Measurements from ENCODE around the gene ASXL2.
"Not testable (repeated sequence)": the region's sequence is repeated elsewhere in the genome, so short reads cannot be mapped to it uniquely, and the experiment has no call there.

The ASXL2 gene

DNA sequence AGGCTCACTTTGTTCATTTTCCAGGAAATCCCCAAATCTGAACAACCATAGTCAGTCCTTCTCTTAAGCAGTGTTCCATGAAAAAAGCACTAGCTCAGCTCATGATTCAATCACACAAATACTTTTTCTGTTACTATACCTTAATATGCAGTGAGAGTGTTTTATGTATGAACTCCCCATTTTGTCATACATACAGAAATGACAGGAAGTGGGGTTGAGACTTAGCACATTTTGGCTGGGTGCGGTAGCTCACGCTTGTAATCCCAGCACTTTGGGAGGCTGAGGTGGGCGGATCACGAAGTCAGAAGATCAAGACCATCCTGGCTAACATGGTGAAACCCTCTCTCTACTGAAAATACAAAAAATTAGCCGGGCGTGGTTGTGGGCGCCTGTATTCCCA lies 149.7 kb downstream of the ASXL2 start:
- no peak for DNase-seq

DNA sequence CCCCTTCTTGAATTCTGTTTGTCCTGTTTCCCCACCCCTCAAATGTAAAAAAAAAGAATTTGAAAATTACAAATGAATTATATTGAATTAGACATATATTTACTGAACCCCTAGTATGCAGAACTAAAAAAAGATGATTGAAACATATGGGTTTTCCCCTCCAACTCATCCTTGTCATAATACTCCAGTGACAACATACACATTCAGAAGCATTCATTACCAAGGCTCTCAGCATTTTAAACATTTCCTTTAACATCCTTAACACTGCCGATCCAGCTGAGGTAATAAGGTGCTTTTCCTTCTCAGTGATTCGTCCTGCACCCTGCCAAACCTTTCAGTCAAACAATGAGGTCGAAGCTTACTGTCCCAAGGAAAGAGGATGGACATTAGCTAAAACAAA lies 151.8 kb downstream of the ASXL2 start:
- no peak for DNase-seq

- no peak for DNase-seq
Measured at GRCh38 chr2:25725877-25726276, 152.4 kb downstream of the ASXL2 start.

- no peak for DNase-seq
Measured at GRCh38 chr2:25724756-25725155, 153.5 kb downstream of the ASXL2 start.

- DNase-seq, result no peak
Measured at GRCh38 chr2:25722224-25722623, 156.1 kb downstream of the ASXL2 start.

DNA sequence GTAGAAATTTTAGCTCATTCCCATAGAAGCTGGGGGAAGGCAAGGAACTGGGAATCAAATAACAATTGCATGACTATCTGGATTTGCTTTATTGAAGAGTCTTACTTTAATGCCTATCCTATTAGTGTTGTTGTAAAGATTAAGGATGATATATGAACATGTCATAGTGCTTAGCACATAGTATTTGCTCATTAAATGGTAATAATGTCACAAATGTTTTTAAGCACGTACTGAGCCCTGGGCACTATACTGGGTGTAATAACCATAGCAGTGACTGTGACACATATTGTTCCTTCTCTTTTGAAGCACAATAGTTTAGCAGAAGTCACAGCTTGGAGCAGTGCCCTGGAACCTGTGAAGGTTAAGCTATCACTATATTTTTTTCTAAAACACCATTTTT lies 157.7 kb downstream of the ASXL2 start:
- DNase-seq, result no peak

DNA sequence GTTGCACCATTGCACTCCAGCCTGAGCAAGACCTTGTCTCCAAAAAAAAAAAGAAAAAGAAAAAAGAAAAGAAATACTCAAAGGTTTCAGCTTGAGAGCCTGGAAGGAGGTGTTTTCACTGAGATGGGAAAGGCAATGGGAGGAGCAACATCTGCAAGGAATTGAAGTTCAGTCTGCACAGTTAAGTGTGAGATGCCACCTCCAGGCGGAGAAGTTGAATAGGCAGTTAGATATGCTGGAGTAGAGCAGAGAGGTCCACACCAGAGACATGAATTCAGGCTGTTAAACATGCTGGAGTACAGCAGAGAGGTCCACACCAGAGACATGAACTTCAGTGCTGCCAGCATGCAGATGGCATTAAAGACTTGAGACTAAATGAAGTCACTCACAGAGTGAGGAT lies 163.5 kb downstream of the ASXL2 start:
- DNase-seq, result no peak

- no peak for DNase-seq
Measured at GRCh38 chr2:25712455-25712854, 165.8 kb downstream of the ASXL2 start.

DNA sequence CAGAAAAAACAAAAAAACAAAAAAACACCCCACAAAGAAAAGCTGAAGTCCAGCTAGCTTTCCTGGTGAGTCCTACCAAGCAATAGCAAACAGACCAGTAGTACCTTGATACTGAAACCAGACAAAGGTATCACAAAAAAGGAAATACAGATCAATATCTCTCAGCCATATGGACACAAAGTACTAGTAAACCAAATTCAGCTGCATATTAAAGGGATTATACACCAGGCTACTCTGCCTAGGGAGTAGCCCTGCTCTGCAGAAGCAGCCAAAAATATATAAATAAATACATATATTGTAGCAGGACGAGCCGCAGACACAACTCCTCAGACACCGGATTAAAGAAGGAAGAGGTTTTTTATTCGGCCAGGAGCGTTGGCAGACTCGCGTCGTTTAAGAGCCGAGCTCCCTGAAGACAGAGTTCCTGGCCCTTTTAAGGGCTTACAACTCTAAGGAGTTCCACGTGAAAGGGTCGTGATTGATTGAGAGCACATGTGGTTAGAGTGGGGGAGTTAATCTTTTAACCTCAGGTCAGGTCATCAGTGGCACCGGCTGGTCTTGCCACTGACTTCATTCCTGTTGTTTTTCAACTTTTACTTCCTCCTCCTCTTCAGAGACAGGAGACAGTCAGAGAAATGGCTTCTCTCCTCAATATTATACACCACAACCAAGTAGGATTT lies 166.5 kb downstream of the ASXL2 start:
- DNase-seq, result no peak

- no peak for DNase-seq
Measured at GRCh38 chr2:25710750-25711149, 167.5 kb downstream of the ASXL2 start.

DNA sequence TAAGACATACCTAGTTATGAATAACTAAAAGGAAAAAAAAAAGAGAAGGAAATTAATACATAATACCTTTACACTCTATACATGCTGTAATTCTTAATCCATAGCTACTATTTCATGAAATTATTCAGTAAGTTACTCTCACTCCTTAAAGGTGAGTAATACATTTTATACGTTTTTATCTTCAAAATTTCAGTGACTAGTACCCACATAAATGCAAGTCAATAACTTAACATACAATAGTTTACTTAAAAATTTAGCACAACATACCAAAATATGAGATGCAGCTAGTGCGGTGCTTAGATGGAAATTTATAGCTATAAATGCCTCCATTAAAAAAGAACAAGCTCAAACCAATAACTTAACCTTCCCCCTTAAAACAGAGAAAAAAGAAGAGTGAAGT lies 168.9 kb downstream of the ASXL2 start:
- DNase-seq, result no peak

DNA sequence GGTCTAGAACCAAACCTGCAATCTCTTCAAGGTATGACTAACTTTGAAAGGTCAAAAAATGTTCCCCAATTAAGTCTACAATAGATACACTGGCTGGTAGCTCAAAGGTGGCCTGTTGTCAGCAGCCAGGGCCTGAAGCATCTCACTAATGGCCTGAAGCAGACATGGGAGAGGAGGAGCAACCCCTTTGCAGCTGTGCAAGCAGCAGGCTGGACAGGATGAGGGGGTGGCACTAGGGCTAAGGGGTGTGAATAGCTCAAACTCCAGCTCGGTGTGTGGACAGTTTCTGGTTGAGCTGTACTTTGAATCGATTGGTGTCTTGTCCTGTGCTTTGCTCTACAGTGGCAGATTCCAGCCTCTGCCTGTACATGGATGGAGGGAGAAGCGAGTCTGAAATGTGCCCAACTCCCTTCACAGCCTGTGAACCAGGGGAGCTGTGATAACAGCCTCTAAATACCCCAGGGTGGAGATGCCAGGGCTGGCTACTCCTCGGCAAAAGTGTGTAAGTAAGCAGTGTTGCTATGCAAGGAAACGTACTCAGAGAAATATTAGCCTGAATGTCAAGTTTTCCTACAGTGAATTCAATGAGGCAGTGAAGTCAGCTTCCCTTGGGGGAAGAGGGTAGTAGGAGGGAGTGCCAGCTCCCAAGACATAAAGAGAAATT lies 170.2 kb downstream of the ASXL2 start:
- no peak for DNase-seq

DNA sequence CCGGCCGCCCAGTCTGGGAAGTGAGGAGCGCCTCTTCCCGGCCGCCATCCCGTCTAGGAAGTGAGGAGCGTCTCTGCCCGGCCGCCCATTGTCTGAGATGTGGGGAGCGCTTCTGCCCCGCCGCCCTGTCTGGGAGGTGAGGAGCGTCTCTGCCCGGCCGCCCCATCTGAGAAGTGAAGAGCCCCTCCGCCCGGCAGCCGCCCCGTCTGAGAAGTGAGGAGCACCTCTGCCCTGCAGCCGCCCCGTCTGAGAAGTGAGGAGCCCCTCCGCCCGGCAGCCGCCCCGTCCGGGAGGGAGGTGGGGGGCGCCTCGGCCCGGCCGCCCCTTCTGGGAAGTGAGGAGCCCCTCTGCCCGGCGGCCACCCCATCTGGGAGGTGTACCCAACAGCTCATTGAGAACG lies 172.7 kb downstream of the ASXL2 start:
- not testable (repeated sequence) for DNase-seq

DNA sequence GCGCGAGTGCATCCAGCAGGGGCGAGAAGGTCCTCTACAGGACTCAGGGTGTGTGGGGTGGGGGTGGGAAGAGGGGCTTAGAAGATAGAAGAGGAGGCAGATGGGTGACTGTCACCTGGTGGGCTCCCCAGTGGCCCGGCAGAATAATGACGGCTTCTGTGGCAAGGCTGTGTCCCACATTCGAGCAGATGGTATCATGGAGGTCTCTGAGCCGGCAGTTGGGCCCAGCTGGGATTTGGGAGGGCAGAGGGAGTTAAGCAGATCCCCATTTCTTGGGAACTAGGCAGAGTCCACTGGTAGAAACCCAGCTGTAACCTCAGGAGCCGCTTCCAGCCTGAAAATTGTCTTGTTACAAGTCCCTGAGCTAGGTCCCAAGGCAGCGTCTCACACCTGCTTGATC lies 176.5 kb downstream of the ASXL2 start:
- DNase-seq, result no peak

GRCh38 chr2:25700221-25700660 lies 178.0 kb downstream of the ASXL2 start:
- DNase-seq, result no peak

DNA sequence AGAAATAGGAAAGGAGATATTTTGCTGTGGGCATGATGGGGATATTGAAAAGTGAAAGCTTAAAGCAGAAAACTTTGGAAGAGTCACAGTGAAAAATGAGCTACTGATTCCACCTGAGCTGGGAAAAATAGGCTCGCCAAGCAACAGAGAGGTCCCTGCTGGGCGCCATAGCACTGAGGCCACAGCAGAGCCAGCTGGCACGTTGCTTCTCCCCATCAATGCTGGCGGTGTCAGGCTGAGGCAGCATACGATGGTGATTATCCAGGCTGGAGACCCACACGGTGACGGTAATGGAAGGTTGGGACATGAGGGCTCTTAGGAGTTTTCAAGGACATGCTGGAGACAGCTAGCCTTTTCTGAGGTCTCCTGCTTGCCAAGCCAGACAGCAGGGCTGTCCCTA lies 179.1 kb downstream of the ASXL2 start:
- no peak for DNase-seq

- DNase-seq, result no peak
Measured at GRCh38 chr2:25698752-25699151, 179.5 kb downstream of the ASXL2 start.

DNA sequence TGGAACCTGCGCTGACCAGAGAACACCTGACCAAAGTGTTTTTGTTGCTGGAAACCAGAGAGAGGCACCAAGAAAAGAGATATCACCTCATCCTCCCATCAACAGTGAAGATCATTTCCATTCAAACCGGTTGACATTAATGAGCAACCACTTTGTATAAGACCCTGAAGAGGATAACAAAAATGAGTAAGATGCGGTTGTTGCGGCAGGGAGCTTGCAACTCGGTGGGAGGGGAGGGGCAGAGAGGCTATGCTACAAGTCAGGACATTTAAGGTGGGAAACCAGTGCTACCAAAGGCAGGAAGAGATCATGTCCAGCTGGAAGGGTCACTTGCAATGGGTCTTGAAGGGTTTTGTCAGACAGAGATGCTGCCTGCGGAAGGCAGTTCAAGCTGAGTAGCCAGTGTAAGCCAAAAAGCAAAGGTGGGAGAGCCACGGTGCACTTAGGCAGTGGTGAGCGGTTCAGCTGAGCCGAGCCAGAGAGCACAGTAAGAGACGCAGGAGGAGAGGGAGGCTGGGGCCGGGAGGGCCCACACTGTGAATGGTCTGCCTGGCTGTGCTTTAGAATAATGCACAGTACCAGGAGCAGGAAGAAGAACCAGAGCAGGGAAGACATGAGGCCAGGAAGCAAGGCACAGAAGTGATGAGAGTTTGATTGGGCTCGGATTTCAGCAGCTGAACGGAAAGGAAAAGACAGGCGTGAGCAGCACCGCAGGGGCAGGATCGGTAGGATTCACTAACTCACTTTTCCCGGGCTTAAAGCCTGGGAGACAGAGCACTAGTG lies 180.5 kb downstream of the ASXL2 start:
- no peak for DNase-seq

GRCh38 chr2:25692737-25693445 lies 185.4 kb downstream of the ASXL2 start:
- DNase-seq, result no peak

DNA sequence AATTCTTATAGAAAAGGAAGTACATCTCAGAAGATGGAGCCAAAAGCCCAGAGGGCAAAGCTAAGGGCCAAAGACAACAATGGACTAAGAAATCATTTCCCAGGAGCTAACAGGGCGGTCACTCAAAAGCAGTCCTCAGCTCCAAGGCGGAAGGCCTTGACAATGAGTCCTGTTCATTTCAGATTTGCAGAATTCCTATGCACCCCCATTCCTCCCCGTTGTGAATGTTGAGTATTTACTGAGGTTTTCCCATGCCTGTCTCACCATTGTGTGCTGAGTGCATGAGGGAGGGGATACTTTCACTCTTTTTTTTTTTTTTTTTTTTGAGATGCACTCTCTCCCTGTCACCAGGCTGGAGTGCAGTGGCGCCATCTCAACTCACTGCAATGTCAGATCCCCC lies 186.1 kb downstream of the ASXL2 start:
- no peak for DNase-seq

GRCh38 chr2:25690058-25690457 lies 188.2 kb downstream of the ASXL2 start:
- DNase-seq, result no peak

DNA sequence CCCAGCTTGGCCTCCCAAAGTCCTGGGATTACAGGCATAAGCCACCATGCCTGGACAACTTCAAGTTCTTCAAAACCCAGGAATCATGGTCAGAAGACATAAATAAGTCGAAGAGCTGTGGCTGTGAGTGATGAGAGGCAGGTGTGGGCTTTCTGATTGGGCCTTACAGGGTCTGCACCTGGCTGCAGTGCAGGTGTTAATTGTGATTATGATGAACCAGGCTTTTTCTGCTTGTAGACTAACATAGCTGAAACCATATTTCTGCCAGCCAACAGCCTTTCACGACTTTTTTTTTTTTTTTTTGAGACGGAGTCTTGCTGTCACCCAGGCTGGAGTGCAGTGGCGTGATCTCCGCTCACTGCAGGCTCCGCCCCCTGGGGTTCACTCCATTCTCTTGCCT lies 190.1 kb downstream of the ASXL2 start:
- DNase-seq, result no peak

DNA sequence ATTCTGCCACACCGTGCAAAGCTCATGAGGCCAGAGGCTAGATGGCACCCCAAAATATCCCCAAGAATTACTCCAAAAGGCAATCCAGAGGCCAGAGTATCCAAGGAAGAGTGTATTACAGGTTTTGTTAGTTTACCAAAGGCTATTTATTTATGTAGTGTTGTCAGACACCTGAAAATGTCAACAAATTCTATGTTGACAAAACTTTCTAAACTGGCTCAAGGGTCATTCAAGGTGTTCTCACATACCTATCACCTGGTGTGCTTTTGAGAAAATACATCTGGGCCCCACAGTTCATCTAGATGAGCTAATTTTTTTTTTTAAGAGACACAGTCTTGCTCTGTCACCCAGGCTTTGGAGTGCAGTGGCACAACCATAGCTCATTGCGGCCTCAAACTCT lies 192.5 kb downstream of the ASXL2 start:
- DNase-seq, result no peak

All from activated naive CD4-positive, alpha-beta T cell (primary cell).